Sigmoid colon (tissue), 4 donors: ENCODE results near the gene AKAP7.

Experiments used
- CTCF ChIP-seq, 4 experiments: fragments of 450-650 bp in 3 of 4; fragments of 200-600 bp in 1 of 4; IDR thresholded peaks; one replicate each; pipeline ENCODE4 v1.5.1; 2016 to 2019; ENCODE audit warnings: antibody characterized with exemption in 4 of 4, mild to moderate bottlenecking in 3 of 4, moderate library complexity in 2 of 4
- POLR2A ChIP-seq, 2 donors: fragments of 450-650 bp; IDR thresholded peaks; one replicate each; pipeline ENCODE4 v1.6.1; 2016; ENCODE audit warnings: antibody characterized with exemption in 2 of 2, mild to moderate bottlenecking in 2 of 2, moderate library complexity in 2 of 2
- POLR2AphosphoS5 ChIP-seq, 4 donors: sonication (generic); formaldehyde crosslinking; IDR thresholded peaks; one replicate each; pipeline ENCODE4 v1.6.1; 2017; ENCODE audit warnings: antibody characterized with exemption in 4 of 4

DNA sequence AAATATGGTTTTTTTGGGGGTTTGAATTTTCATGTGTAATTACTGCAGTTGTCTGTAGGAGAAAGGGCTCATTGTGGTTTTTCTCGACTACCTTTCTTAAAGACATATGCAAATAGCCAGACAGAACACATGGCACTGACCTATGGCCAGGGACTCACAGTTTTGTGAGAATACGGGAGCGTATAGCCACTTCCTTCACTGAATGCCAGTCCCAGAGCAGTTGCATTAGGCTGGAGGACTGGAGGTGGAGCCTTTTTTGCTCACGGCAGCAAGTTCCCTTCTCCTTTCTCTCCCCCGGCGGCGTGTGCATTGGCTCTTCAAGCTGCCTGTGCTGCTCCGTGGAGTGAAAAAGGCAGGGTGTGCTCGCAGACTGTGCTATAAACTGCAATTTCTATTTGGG is 114.9 kb downstream of the AKAP7 start:
- TF ChIP-seq CTCF (IDR thresholded peaks at IDR 0.05) (no peak), POLR2A (IDR thresholded peaks at IDR 0.05) (peak in 1 of 2 donors; percentile 15), POLR2AphosphoS5 (IDR thresholded peaks at IDR 0.05) (no peak)
